Suprapubic skin (tissue), 3 donors: ENCODE data around the gene MT1E.

ENCODE experiments used
- CTCF ChIP-seq, 2 donors: fragments of 200-600 bp in 1 of 2; fragments of 450-650 bp in 1 of 2; sonication (generic) in 1 of 2; IDR thresholded peaks; one replicate each; pipeline ENCODE4 v1.5.1; 2016 to 2019; ENCODE audit warnings: antibody characterized with exemption in 2 of 2, mild to moderate bottlenecking in 1 of 2, moderate library complexity in 1 of 2
- POLR2A ChIP-seq, 2 donors: fragments of 450-650 bp; IDR thresholded peaks; one replicate each; pipeline ENCODE4 v1.6.1; 2017; ENCODE audit warnings: antibody characterized with exemption in 2 of 2, mild to moderate bottlenecking in 2 of 2, moderate library complexity in 2 of 2

- TF ChIP-seq CTCF (IDR thresholded peaks at IDR 0.05) (no peak), POLR2A (IDR thresholded peaks at IDR 0.05) (no peak)
These were observed 45.1 kb upstream of the MT1E start for GRCh38 chr16:56580391-56581048.
